ENCODE data around the gene UPB1.
"Not testable (repeated sequence)": the region's sequence is repeated elsewhere in the genome, so short reads cannot be mapped to it uniquely, and the experiment has no call there.

UPB1 gene

DNA sequence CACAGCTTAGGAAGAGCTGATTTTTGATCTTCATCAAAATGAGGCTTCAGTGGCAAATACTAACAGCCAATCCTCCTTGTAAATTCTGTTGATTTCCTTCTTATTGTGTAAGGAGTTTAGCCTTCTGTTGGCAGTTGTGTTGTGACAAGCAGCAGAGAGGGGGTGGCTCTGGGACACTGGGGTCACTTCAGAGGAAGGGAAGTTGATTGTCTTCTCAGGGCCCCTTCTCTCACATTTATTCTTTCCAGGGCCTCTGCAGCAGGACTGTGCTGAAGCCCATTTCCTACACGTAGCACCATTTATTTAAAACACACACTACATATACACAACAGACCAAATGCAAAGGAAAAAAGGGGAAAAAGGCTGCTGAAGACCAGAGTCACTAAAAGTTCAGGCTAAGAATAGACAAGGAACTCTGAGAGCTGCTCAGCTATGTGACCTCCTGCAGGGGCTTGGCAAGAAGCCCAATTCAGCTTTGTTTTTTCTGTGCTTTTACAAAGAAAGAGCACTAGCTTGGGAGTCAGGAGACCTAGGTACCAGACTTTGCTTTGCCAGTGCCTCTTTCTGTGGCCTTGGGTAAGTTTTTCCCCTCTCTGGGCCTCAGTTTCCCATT is 28.3 kb upstream of the UPB1 start:
- peak overlapping the region; percentile 8 for H3K27ac Mint-ChIP-seq
- H3K9me3 Mint-ChIP-seq = no peaks in the 10 kb centered on the region
- H3K4me3 Mint-ChIP-seq = no peak overlapping the region
- ATAC-seq = no peak
- H3K4me1 Mint-ChIP-seq = peaks cover 20% of the 10 kb centered on the region
- no peaks in the 10 kb centered on the region for H3K36me3 Mint-ChIP-seq
- H3K27me3 Mint-ChIP-seq = no peaks in the 10 kb centered on the region

GRCh38 chr22:24467340-24467739 is 27.8 kb upstream of the UPB1 start:
- Mint-ChIP-seq H3K27ac (peak overlapping the region; percentile 8), H3K27me3 (no peaks in the 10 kb centered on the region), H3K4me3 (no peak overlapping the region), H3K36me3 (no peaks in the 10 kb centered on the region), H3K9me3 (no peaks in the 10 kb centered on the region), H3K4me1 (peaks cover 20% of the 10 kb centered on the region)
- no peak for ATAC-seq

DNA sequence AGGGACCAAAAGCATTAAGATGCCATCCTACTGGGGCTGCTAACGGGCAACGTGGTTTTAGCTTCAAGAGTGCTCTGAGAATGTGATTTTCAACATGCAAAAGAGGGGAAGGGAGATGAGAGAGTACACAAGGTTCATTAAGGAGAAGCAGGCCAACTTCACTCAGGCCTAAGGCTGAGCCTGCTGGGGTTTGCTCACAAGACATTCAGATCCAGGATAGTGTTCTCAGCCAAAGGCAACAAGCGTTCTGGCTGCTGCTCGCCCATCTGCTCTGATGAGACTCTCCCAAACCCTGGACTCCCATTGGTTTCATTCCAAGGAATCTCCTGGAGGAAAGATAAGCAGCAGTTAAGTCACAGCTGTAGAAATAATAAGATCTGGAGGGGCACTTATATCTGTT is 23.6 kb upstream of the UPB1 start:
- ATAC-seq = no peak
- no peak overlapping the region for H3K4me3 Mint-ChIP-seq

DNA sequence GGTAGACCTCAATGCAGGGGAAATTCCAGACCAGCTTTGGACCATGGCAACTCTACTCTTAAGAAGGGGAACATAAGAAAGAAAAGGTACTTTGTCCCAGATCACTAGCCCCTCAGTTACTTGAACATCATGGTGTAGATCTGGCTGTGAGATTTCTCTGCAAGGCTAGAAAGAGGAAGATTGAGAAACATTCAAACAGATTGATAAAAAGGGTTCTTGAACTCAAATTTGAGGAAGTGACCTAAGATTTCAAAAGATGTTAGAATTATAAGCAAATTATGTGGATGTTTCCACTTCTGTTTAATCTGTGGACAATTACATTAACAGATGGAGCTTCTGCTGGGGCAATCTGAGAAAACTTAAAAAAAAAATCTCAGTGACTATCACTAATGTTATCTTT is 21.8 kb upstream of the UPB1 start:
- ATAC-seq = no peak
- Mint-ChIP-seq H3K9me3 (no peaks in the 10 kb centered on the region), H3K4me3 (no peak overlapping the region), H3K27me3 (no peaks in the 10 kb centered on the region), H3K36me3 (no peaks in the 10 kb centered on the region), H3K27ac (no peak overlapping the region), H3K4me1 (peaks cover 9% of the 10 kb centered on the region)

More for the DNA sequence above, 23.6 kb upstream of the UPB1 start:
- H3K27ac Mint-ChIP-seq = no peak overlapping the region
- H3K4me1 Mint-ChIP-seq = peaks cover 17% of the 10 kb centered on the region
- H3K27me3 Mint-ChIP-seq = no peaks in the 10 kb centered on the region
- H3K9me3 Mint-ChIP-seq = no peaks in the 10 kb centered on the region
- no peaks in the 10 kb centered on the region for H3K36me3 Mint-ChIP-seq

DNA sequence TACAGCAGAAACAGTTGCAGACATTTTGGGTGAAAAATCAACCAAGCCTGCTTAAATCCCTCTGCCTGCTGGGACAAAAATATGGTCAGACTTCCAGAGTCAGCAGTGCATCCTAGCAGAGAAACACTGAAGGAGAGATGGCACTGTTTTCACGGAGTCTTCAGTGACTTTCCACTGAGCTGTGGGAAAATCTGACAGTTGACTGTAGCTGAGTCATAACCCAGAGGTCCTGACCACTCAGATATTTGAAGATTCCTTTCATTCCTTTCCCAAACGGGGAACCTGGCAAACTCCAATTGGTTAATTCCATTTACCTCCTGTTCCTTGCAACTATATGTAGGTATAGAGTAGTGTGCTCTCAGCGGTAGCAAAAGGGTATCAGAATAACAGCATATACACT is 20.9 kb upstream of the UPB1 start:
- H3K4me1 Mint-ChIP-seq = peaks cover 9% of the 10 kb centered on the region
- H3K27ac Mint-ChIP-seq = no peak overlapping the region
- H3K27me3 Mint-ChIP-seq = no peaks in the 10 kb centered on the region
- no peaks in the 10 kb centered on the region for H3K9me3 Mint-ChIP-seq
- ATAC-seq = no peak
- no peaks in the 10 kb centered on the region for H3K36me3 Mint-ChIP-seq
- no peak overlapping the region for H3K4me3 Mint-ChIP-seq

DNA sequence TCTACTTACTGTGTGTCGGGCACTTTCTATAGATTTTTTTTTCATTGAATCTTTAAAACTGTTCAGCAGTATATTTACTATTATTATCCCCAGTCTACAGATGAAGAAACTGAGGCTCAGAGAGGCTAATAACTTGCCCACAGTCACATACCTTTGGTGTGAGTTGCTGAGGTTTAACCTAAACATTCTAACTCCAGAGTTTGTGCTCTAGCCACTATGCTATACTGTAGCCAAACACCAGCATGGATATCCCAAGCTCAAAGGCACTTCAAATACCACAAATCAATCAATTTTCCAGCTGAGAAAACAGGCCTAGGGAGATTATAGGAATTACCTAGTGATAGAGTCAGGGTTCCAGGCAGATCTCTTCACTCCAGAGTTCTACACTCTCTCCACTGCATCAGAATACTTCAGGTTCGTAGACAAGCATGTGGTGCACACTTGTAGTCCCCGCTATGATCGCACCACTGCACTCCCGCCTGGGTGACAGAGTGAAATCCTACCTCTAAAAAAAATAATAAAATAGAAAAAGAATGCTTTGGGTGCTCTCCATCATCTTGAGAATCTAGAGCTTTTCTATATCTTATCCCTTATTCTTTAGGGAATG is 20.4 kb upstream of the UPB1 start:
- H3K27me3 Mint-ChIP-seq = no peaks in the 10 kb centered on the region
- no peak overlapping the region for H3K4me3 Mint-ChIP-seq
- H3K4me1 Mint-ChIP-seq = peaks cover 9% of the 10 kb centered on the region
- no peaks in the 10 kb centered on the region for H3K9me3 Mint-ChIP-seq
- ATAC-seq = no peak
- H3K27ac Mint-ChIP-seq = no peak overlapping the region
- no peaks in the 10 kb centered on the region for H3K36me3 Mint-ChIP-seq

DNA sequence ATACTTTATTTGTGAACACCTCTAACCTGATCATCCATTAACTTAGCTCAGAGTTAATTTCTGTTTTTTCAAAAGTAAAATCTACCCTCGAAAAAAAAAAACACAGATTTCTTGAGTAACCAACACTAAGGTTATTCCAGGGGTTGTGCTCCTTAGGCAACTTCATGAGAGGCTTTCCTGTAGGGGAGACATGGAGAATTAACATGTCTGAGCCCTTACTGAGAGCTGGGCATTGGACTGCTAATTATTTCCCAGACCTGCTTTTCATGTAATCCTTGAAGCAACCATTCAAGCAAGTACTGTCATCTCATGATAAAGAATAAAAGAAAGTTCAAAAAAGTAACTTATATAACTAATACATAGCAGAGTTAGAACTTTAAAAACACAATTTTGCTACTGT is 13.5 kb upstream of the UPB1 start:
- peaks cover 12% of the 10 kb centered on the region for H3K4me1 Mint-ChIP-seq
- H3K27ac Mint-ChIP-seq = no peak overlapping the region

DNA sequence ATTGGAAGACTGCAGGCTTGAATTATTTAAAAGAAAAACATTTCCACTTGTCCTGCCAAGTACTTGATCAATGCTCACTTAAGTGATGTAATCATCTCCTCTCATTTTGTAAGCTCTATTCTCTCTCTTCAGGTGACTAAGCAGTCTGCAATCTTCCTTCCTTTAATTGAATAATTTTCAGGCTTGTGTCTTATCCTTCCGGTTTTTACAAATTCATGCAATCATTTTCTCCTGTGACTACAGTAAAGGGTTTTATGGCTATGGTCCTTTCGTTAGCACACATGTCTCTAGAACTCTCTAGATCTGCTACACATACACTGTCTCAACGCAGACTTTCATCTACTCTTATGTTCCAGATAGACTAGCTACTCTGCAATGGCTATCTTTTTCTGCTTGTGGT is 12.6 kb upstream of the UPB1 start:
- Mint-ChIP-seq H3K36me3 (no peaks in the 10 kb centered on the region), H3K9me3 (no peaks in the 10 kb centered on the region), H3K4me1 (peaks cover 17% of the 10 kb centered on the region), H3K27ac (no peak overlapping the region), H3K4me3 (no peak overlapping the region), H3K27me3 (no peaks in the 10 kb centered on the region)
- ATAC-seq = no peak

More for the DNA sequence above, 13.5 kb upstream of the UPB1 start:
- H3K36me3 Mint-ChIP-seq = no peaks in the 10 kb centered on the region
- H3K9me3 Mint-ChIP-seq = no peaks in the 10 kb centered on the region
- no peaks in the 10 kb centered on the region for H3K27me3 Mint-ChIP-seq
- ATAC-seq = no peak
- H3K4me3 Mint-ChIP-seq = no peak overlapping the region

- H3K27me3 Mint-ChIP-seq = no peaks in the 10 kb centered on the region
- no peak overlapping the region for H3K27ac Mint-ChIP-seq
- no peak overlapping the region for H3K4me3 Mint-ChIP-seq
- H3K36me3 Mint-ChIP-seq = no peaks in the 10 kb centered on the region
- H3K4me1 Mint-ChIP-seq = peaks cover 17% of the 10 kb centered on the region
- no peak for ATAC-seq
- H3K9me3 Mint-ChIP-seq = no peaks in the 10 kb centered on the region
Observed at GRCh38 chr22:24482998-24483397, 12.1 kb upstream of the UPB1 start.

GRCh38 chr22:24483976-24484545 is 11.1 kb upstream of the UPB1 start:
- Mint-ChIP-seq H3K27ac (no peak overlapping the region), H3K4me1 (peaks cover 17% of the 10 kb centered on the region), H3K9me3 (no peaks in the 10 kb centered on the region), H3K27me3 (no peaks in the 10 kb centered on the region), H3K4me3 (no peak overlapping the region), H3K36me3 (no peaks in the 10 kb centered on the region)
- ATAC-seq = no peak

DNA sequence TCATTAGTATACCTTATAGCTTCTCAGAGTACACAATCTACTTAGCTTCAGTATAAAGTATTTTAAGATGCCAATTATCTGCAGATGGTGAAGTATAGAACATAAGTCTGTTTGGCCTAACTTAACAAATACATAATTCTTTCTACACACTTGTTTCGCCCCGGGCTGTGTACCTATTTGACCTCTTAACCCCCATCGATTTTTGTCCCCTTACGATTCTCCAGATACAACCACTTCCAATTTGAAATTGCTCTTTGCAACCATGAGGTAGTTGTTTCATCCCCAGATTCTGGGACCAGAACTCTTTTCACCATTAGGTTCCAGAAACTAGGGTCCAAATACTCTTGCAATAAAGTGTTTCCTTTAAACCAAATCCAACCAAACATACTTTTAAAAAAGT is 10.0 kb upstream of the UPB1 start:
- no peak overlapping the region for H3K4me3 Mint-ChIP-seq
- no peaks in the 10 kb centered on the region for H3K9me3 Mint-ChIP-seq
- no peak overlapping the region for H3K27ac Mint-ChIP-seq
- no peaks in the 10 kb centered on the region for H3K36me3 Mint-ChIP-seq
- no peaks in the 10 kb centered on the region for H3K27me3 Mint-ChIP-seq
- no peak for ATAC-seq
- peaks cover 17% of the 10 kb centered on the region for H3K4me1 Mint-ChIP-seq

DNA sequence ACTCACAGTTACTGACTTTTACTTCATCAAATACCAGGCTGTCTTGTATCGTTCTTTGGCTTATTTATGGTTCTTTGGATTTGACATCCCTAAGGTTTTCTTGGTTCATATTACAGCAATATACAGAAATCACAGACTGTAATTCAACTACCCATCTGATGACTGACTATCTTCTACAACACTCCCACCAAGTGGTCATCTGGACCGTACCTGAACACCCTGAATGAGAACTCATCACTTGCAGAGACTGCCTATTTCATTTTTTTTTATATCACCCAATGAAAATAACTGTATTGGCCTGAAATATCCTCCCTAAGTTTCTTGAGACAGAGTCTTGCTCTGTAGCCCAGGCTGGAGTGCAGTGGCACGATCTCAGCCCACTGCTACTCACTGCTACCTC is 9.5 kb upstream of the UPB1 start:
- Mint-ChIP-seq H3K27ac (no peak overlapping the region), H3K4me1 (peaks cover 17% of the 10 kb centered on the region), H3K27me3 (no peaks in the 10 kb centered on the region), H3K9me3 (no peaks in the 10 kb centered on the region), H3K4me3 (no peak overlapping the region), H3K36me3 (no peaks in the 10 kb centered on the region)
- ATAC-seq = no peak

DNA sequence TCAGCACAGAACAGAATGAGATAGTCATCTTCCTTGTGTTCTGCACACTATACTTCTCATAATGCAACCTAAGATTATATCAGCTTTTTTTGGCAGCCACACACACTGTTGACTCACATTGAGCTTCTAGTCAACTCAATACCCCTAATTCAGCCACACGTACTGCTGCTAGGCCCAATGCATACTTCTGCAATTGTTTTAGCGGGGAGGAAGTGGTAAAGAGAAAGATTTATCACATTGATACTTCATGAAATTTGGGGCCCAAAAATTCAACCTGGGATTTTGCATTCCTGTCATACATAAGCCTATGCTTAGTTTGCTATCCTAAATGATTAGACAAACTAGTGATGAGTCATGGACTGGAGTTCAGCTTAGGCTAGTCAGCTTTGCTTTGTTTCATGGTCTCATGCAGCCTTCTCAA is 8.6 kb upstream of the UPB1 start:
- Mint-ChIP-seq H3K4me1 (peaks cover 17% of the 10 kb centered on the region), H3K4me3 (no peak overlapping the region), H3K36me3 (no peaks in the 10 kb centered on the region), H3K27me3 (no peaks in the 10 kb centered on the region), H3K9me3 (no peaks in the 10 kb centered on the region), H3K27ac (peak overlapping the region; percentile 17)
- peak; percentile 73 for ATAC-seq

GRCh38 chr22:24489011-24489410 is 6.1 kb upstream of the UPB1 start:
- H3K27me3 Mint-ChIP-seq = peaks cover 12% of the 10 kb centered on the region
- no peak overlapping the region for H3K27ac Mint-ChIP-seq
- no peak for ATAC-seq
- no peaks in the 10 kb centered on the region for H3K36me3 Mint-ChIP-seq
- H3K9me3 Mint-ChIP-seq = no peaks in the 10 kb centered on the region
- H3K4me3 Mint-ChIP-seq = no peak overlapping the region
- H3K4me1 Mint-ChIP-seq = peaks cover 17% of the 10 kb centered on the region

GRCh38 chr22:24489434-24489833 is 5.7 kb upstream of the UPB1 start:
- ATAC-seq, H3K27ac Mint-ChIP-seq, H3K4me3 Mint-ChIP-seq, H3K36me3 Mint-ChIP-seq, H3K9me3 Mint-ChIP-seq: not testable (repeated sequence)
- peaks cover 17% of the 10 kb centered on the region for H3K4me1 Mint-ChIP-seq
- H3K27me3 Mint-ChIP-seq = peaks cover 12% of the 10 kb centered on the region

DNA sequence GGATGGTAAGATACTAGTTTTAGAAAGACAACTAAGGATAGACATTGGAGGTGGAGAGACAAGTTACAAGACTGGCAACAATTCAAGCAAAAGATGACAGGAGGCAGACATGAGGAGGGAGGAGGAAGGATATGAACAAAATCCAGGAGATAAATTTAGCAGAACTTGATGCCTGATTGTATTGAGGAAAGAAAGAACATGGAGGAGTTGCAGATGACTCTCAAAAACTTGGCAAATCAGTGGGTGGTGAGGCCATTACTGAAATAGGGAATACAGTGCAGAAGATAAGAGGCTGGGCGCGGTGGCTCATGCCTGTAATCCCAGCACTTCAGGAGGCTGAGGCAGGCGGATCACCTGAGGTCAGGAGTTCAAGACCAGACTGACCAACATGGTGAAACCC is 2.7 kb upstream of the UPB1 start:
- H3K4me3 Mint-ChIP-seq = no peak overlapping the region
- H3K27ac Mint-ChIP-seq = no peak overlapping the region
- peaks cover 21% of the 10 kb centered on the region for H3K27me3 Mint-ChIP-seq
- ATAC-seq = no peak
- no peaks in the 10 kb centered on the region for H3K36me3 Mint-ChIP-seq
- no peaks in the 10 kb centered on the region for H3K4me1 Mint-ChIP-seq
- no peaks in the 10 kb centered on the region for H3K9me3 Mint-ChIP-seq
